Endothelial cell (in vitro differentiated cells): ENCODE results near the gene PRPF19. TPM values are rescaled to one million over a fixed set of nuclear protein-coding genes. Genes with fewer than 3 reads are reported as not detected.

ENCODE experiments used
- DNase-seq: peaks from one replicate; pipeline ENCODE4 v3.0.0; 2021; ENCODE audit warnings: low spot score
- H3K27ac Mint-ChIP-seq: one replicate; pipeline ENCODE4 v1.8.0; 2021; ENCODE audit warnings: mixed read lengths, inconsistent platforms; ENCODE audit not compliant: unreplicated experiment
- H3K27me3 Mint-ChIP-seq: one replicate; pipeline ENCODE4 v1.8.0; 2021; ENCODE audit warnings: mild to moderate bottlenecking, moderate library complexity, mixed read lengths, inconsistent platforms; ENCODE audit not compliant: unreplicated experiment
- H3K36me3 Mint-ChIP-seq: one replicate; pipeline ENCODE4 v1.8.0; 2021; ENCODE audit warnings: mild to moderate bottlenecking, low read depth, mixed read lengths, inconsistent platforms; ENCODE audit not compliant: unreplicated experiment
- H3K4me1 Mint-ChIP-seq: one replicate; pipeline ENCODE4 v1.8.0; 2021; ENCODE audit warnings: mild to moderate bottlenecking, mixed read lengths, inconsistent platforms; ENCODE audit not compliant: unreplicated experiment
- H3K4me3 Mint-ChIP-seq: one replicate; pipeline ENCODE4 v1.8.0; 2021; ENCODE audit warnings: mild to moderate bottlenecking, mixed read lengths, inconsistent platforms; ENCODE audit not compliant: unreplicated experiment
- H3K9me3 Mint-ChIP-seq: one replicate; pipeline ENCODE4 v1.8.0; 2021; ENCODE audit warnings: mixed read lengths, inconsistent platforms; ENCODE audit not compliant: unreplicated experiment
- total RNA-seq: library from RNA; stranded (reverse); fragmentation: NEBNext Ultra II Directional; extraction: Animal tissue kit (Norgen Biotek cat#: 25700); gene quantifications from one replicate; pipeline ENCODE4 v1.2.1, GENCODE V29; 2021; ENCODE audit not compliant: unreplicated experiment
- TF ChIP-seq, protein P1 (sequence below): fragments of 200-600 bp; sonication (generic); IDR thresholded peaks from one replicate; pipeline ENCODE4 v1.5.0; 2021; ENCODE audit warnings: antibody characterized with exemption; ENCODE audit not compliant: unreplicated experiment

Gene PRPF19
- total RNA-seq, 1 donor from 2014 or later: 163 TPM

DNA sequence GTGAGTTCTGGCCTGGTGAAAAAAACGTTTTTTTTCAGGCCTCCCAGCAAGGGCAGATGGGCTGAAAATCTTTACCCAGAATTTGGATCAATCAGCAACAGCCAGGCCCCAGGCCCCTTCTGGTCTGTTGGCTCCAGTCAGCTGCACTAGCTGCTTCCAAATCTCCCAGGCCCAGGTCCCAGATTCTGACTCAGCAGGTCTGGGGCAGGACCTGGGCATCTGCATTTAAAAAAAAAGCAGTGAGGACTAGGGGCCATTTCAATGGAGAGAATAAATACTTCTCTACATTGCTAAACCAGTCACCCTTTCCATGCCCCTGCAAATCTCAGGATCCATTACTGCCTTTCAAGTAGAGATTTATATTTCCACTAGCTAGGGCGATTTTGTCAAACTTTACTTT is 41.3 kb upstream of the PRPF19 start:
- peaks cover 12% of the 10 kb centered on the region for H3K27me3 Mint-ChIP-seq
- TF ChIP-seq, protein P1, sequence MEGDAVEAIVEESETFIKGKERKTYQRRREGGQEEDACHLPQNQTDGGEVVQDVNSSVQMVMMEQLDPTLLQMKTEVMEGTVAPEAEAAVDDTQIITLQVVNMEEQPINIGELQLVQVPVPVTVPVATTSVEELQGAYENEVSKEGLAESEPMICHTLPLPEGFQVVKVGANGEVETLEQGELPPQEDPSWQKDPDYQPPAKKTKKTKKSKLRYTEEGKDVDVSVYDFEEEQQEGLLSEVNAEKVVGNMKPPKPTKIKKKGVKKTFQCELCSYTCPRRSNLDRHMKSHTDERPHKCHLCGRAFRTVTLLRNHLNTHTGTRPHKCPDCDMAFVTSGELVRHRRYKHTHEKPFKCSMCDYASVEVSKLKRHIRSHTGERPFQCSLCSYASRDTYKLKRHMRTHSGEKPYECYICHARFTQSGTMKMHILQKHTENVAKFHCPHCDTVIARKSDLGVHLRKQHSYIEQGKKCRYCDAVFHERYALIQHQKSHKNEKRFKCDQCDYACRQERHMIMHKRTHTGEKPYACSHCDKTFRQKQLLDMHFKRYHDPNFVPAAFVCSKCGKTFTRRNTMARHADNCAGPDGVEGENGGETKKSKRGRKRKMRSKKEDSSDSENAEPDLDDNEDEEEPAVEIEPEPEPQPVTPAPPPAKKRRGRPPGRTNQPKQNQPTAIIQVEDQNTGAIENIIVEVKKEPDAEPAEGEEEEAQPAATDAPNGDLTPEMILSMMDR: no peak
- H3K36me3 Mint-ChIP-seq: no peaks in the 10 kb centered on the region
- DNase-seq: no peak
- no peak overlapping the region for H3K27ac Mint-ChIP-seq
- no peaks in the 10 kb centered on the region for H3K9me3 Mint-ChIP-seq
- peaks cover under 1% of the 10 kb centered on the region for H3K4me1 Mint-ChIP-seq
- H3K4me3 Mint-ChIP-seq: no peak overlapping the region

DNA sequence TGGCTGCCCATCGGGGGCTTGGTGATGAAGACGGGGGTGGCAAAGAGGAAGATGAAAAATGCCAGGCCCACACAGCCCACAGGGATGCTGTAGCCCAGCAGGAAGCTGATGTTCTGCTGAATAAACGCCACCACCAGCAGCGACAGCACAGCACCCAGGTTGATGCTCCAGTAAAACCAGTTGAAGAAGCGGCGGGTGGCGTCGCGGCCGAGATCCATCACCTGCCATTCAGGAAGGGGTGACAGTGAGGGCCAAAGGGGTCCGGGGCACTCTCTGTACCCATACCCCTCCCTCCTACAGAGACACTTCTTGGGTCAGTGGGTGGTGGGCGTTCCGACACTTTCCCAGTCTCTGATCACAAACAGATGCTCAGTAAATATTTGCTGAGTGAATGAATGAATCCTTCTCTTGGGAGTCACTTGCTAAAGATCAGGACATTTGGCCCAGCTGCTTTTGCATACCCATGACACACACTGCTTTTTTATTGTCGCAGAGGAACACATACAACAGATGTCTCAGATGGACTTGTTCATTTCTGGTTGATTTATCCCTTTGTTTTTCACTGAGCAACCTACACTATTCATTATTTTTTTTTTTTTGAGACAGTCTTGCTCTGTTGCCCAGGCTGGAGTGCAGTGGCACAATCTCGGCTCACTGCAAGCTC is 40.3 kb upstream of the PRPF19 start:
- Mint-ChIP-seq H3K36me3 (no peaks in the 10 kb centered on the region), H3K9me3 (no peaks in the 10 kb centered on the region), H3K4me3 (no peak overlapping the region), H3K27ac (no peak overlapping the region), H3K27me3 (peaks cover 6% of the 10 kb centered on the region), H3K4me1 (peaks cover 3% of the 10 kb centered on the region)
- no peak for DNase-seq
- TF ChIP-seq, protein P1: no peak

DNA sequence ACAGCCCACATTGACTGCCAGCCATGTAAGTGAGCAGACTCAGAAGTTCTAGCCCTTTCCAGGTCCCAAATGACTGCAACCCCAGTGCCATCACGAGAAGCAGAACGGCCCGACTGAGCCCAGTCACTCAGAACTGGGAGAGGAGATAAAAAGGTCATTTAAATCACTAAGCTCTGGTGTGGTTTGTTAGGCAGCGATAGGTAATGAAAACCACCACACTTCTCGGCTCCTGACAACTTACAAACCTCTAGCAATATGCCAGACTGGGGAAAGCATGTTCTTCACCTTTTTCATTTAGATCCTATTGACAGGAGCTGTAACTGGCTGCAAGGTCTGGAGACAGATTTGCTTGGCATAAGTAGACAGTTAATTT is 38.9 kb upstream of the PRPF19 start:
- no peak overlapping the region for H3K4me3 Mint-ChIP-seq
- no peaks in the 10 kb centered on the region for H3K9me3 Mint-ChIP-seq
- no peak for DNase-seq
- H3K27me3 Mint-ChIP-seq: peaks cover 8% of the 10 kb centered on the region
- no peak overlapping the region for H3K27ac Mint-ChIP-seq
- H3K4me1 Mint-ChIP-seq: peaks cover 10% of the 10 kb centered on the region
- no peaks in the 10 kb centered on the region for H3K36me3 Mint-ChIP-seq
- TF ChIP-seq, protein P1: no peak

DNA sequence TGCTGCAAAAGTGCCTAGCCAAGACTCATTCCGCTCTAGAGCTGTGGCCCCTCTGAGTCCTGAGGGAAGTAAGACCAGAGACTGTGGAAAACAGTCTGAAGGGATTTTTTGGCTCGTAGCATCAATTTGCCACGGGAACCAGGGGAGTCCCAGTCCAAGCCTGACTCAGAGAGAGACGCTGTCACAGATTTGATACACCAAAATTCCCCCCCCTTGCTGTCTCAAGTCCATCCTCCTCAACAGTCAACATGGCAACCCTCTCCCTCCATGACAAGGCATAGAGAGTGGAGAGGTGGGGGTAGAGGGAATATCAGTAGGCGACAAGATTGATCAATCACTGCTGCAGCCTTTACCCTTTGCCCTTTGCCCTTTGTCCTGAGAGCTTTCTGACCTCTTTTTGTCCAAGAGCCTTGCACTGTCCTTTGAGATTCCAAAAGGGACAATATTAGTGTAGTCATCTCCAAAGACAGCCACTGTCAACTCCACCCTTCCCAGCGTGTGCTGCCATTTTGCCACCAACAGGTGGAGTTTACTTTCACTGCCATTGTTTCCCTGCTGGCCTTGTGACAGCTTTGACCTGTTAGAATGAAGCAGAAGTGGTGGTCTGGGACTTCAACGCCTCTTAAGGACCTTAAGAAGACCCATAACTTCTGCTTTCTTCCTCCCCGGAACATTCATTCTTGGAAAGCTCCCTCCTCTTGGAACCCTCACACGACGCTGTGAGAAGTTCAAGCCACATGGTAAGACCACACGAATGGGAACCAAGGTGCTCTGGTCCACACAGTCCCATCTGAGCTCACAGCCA is 38.3 kb upstream of the PRPF19 start:
- no peak for DNase-seq
- TF ChIP-seq, protein P1: peak; percentile 50
- H3K4me1 Mint-ChIP-seq: peaks cover 10% of the 10 kb centered on the region

More for the DNA sequence above, 38.3 kb upstream of the PRPF19 start:
- Mint-ChIP-seq H3K27ac (no peak overlapping the region), H3K36me3 (no peaks in the 10 kb centered on the region), H3K27me3 (peaks cover 6% of the 10 kb centered on the region), H3K9me3 (no peaks in the 10 kb centered on the region), H3K4me3 (no peak overlapping the region)
